WTC11 (cell line): Measurements from ENCODE around the gene CCDC149. TPM values are rescaled to one million over a fixed set of nuclear protein-coding genes. Genes with fewer than 3 reads are reported as not detected.

Source experiments
- ATAC-seq: fragments of 200-7000 bp; cut with Tn5 transposase; 2 replicates; pipeline ENCODE4 v1.10.0; 2021; ENCODE audit warnings: mild to moderate bottlenecking, moderate library complexity
- CTCF ChIA-PET: fragments of 300-600 bp; sonication (Branson Sonifier 250); formaldehyde crosslinking; loops from one replicate; lab custom pipeline; 2021; ENCODE audit warnings: antibody characterized with exemption; lab: Charles Lee
- POLR2A ChIA-PET: fragments of 350-600 bp; sonication (Branson Sonifier 250); formaldehyde crosslinking; loops from one replicate; lab custom pipeline; 2021; ENCODE audit warnings: antibody characterized with exemption; lab: Charles Lee
- DNase-seq: peaks from one replicate; pipeline ENCODE4 v3.0.0; 2021; ENCODE audit warnings: low spot score
- H3K27ac Mint-ChIP-seq: 2 replicates; pipeline ENCODE4 v1.8.0; 2021; ENCODE audit warnings: mixed read lengths
- H3K27me3 Mint-ChIP-seq: 2 replicates; pipeline ENCODE4 v1.8.0; 2021; ENCODE audit warnings: low read depth, mild to moderate bottlenecking, moderate library complexity, mixed read lengths
- H3K36me3 Mint-ChIP-seq: 2 replicates; pipeline ENCODE4 v1.8.0; 2021; ENCODE audit warnings: mixed read lengths
- H3K4me1 Mint-ChIP-seq: 2 replicates; pipeline ENCODE4 v1.8.0; 2022; ENCODE audit warnings: mixed read lengths
- H3K4me3 Mint-ChIP-seq: 2 replicates; pipeline ENCODE4 v1.8.0; 2021; ENCODE audit warnings: mild to moderate bottlenecking, moderate library complexity, mixed read lengths
- H3K9me3 Mint-ChIP-seq: 2 replicates; pipeline ENCODE4 v1.8.0; 2021; ENCODE audit warnings: mixed read lengths
- ESRRA ChIP-seq: sonication (generic); formaldehyde crosslinking; IDR thresholded peaks from 2 replicates; pipeline ENCODE4 v1.8.1; 2022; ENCODE audit warnings: mild to moderate bottlenecking, missing genetic modification reagents, borderline replicate concordance
- MXD4 ChIP-seq: fragments of 250-450 bp; sonication (Bioruptor Pico); IDR thresholded peaks from 2 replicates; pipeline ENCODE4 v1.8.0; 2021; ENCODE audit warnings: mild to moderate bottlenecking, moderate library complexity, borderline replicate concordance
- MYBL2 ChIP-seq: sonication (generic); formaldehyde crosslinking; IDR thresholded peaks from 2 replicates; pipeline ENCODE4 v1.8.1; 2023; ENCODE audit warnings: mild to moderate bottlenecking, moderate library complexity, missing genetic modification reagents
- NR3C1 ChIP-seq: sonication (generic); formaldehyde crosslinking; conservative IDR thresholded peaks from 2 replicates; pipeline ENCODE4 v1.8.1; 2023; ENCODE audit warnings: low read depth, mild to moderate bottlenecking, missing genetic modification reagents
- OVOL2 ChIP-seq: fragments of 250-450 bp; sonication (Bioruptor Pico); IDR thresholded peaks from 2 replicates; pipeline ENCODE4 v1.9.0; 2021; ENCODE audit warnings: mild to moderate bottlenecking, borderline replicate concordance
- TEAD4 ChIP-seq: sonication (generic); formaldehyde crosslinking; IDR thresholded peaks from 2 replicates; pipeline ENCODE4 v1.8.0; 2022; ENCODE audit warnings: mild to moderate bottlenecking, missing genetic modification reagents
- ZNF121 ChIP-seq: sonication (generic); formaldehyde crosslinking; IDR thresholded peaks from 2 replicates; pipeline ENCODE4 v1.8.0; 2023; ENCODE audit warnings: missing genetic modification reagents
- ZNF317 ChIP-seq: sonication (generic); formaldehyde crosslinking; IDR thresholded peaks from 2 replicates; pipeline ENCODE4 v1.8.1; 2023; ENCODE audit warnings: low read depth, mild to moderate bottlenecking, moderate library complexity, missing genetic modification reagents, borderline replicate concordance
- ZNF396 ChIP-seq: fragments of 250-450 bp; sonication (Bioruptor Pico); IDR thresholded peaks from 2 replicates; pipeline ENCODE4 v1.8.0; 2021; ENCODE audit warnings: mild to moderate bottlenecking, moderate library complexity, borderline replicate concordance
- total RNA-seq: library from RNA; stranded (reverse); gene quantifications from 3 replicates; pipeline ENCODE4 v1.2.3, GENCODE V29; 2021
- TF ChIP-seq, protein P1 (sequence below): sonication (generic); formaldehyde crosslinking; IDR thresholded peaks from 2 replicates; pipeline ENCODE4 v1.8.1; 2023; ENCODE audit warnings: mild to moderate bottlenecking, missing genetic modification reagents
- TF ChIP-seq, protein P2 (sequence below): fragments of 200-600 bp; IDR thresholded peaks from 2 replicates; pipeline ENCODE4 v1.8.0; 2022; ENCODE audit warnings: antibody characterized with exemption
- TF ChIP-seq, protein P3 (sequence below): sonication (generic); formaldehyde crosslinking; IDR thresholded peaks from 2 replicates; pipeline ENCODE4 v1.8.0; 2022; ENCODE audit warnings: mild to moderate bottlenecking, missing genetic modification reagents
- TF ChIP-seq, protein P4 (sequence below): fragments of 250-450 bp; sonication (Bioruptor Pico); IDR thresholded peaks from 2 replicates; pipeline ENCODE4 v1.9.0; 2021; ENCODE audit warnings: mild to moderate bottlenecking, borderline replicate concordance
- TF ChIP-seq, protein P5 (sequence below): fragments of 250-450 bp; sonication (Bioruptor Pico); IDR thresholded peaks from 2 replicates; pipeline ENCODE4 v1.9.0; 2021; ENCODE audit warnings: moderate library complexity, mild to moderate bottlenecking, inconsistent platforms, borderline replicate concordance
- TF ChIP-seq, protein P6 (sequence below): sonication (generic); formaldehyde crosslinking; IDR thresholded peaks from 2 replicates; pipeline ENCODE4 v1.8.0; 2022; ENCODE audit warnings: missing genetic modification reagents
- TF ChIP-seq, protein P7 (sequence below): sonication (generic); formaldehyde crosslinking; IDR thresholded peaks from 2 replicates; pipeline ENCODE4 v1.8.1; 2023; ENCODE audit warnings: mild to moderate bottlenecking, missing genetic modification reagents, moderate library complexity
- TF ChIP-seq, protein P8 (sequence below): sonication (generic); formaldehyde crosslinking; IDR thresholded peaks from 2 replicates; pipeline ENCODE4 v1.8.1; 2022; ENCODE audit warnings: missing genetic modification reagents, borderline replicate concordance

Gene CCDC149
- total RNA-seq, 1 experiment from 2014 or later, result 3.9 TPM

DNA sequence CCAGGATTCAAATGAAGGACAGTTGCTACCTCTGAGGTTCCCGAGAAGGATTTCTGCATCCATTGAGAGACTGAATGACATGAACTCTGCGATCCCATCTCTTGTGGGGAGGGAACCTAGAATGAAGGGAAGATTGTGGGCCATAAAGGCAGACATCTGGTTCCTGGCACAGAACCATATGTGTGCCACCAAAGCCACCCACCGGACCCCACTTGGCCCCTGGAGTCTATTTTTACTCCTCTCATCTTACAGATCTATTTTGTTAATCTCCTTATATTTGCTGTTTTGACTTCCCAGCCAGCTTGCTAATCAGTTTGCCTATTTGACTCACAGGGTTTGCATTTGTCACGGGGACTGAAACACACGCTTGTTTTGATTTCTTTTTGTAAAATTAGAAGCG is 110.2 kb downstream of the CCDC149 start:
- ATAC-seq (no peak), DNase-seq (no peak)
- no peak for TF ChIP-seq MYBL2 (CRISPR knock-in tag)
- no peak for TF ChIP-seq ESRRA (CRISPR knock-in tag)
- Mint-ChIP-seq H3K36me3 (no peaks in the 10 kb centered on the region), H3K27me3 (peaks cover 44% of the 10 kb centered on the region), H3K4me3 (no peak overlapping the region), H3K4me1 (peaks cover 27% of the 10 kb centered on the region), H3K27ac (no peak overlapping the region), H3K9me3 (no peaks in the 10 kb centered on the region)
- POLR2A ChIA-PET, result no interaction called here
- CTCF ChIA-PET, result no interaction called here

DNA sequence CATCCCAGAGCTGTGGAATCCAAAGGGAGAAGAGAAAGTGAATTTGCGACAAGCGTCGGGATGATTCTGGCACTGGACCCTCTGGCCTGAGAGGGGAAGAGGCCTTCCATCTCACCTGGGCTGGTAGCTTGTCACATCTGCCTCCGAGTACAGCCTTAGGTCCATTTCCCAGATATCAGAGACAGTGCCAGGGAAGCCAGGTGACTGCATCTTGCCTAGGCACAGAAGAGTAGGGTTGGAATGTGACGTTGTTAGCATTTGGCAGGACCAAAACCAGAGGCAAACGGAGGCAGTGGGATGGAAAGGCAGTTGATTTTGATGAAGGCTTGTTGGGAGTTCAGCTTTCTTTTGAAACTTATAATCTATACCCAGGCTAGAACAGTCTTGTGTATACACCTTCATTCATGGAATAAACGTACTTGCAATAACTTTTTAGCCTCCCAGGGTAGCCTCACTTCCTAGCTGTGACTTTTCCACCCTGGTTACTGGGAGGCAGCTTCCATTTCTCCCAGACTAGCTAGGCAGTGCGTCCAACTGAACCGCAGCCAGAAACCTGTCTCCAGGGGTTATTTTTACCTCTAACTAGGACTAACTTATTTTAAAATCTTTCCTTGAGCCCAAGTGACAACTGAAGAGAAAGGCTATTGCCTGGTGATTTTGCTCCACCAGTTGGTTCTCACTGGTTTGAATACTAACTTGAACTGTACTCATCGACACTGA is 111.5 kb downstream of the CCDC149 start:
- no peak for DNase-seq
- H3K4me1 Mint-ChIP-seq, result peaks cover 27% of the 10 kb centered on the region
- peaks cover 57% of the 10 kb centered on the region for H3K27me3 Mint-ChIP-seq
- no peaks in the 10 kb centered on the region for H3K9me3 Mint-ChIP-seq
- peak overlapping the region; percentile 71 for H3K4me3 Mint-ChIP-seq
- no peak for ATAC-seq
- no peak overlapping the region for H3K27ac Mint-ChIP-seq
- ChIA-PET CTCF (interaction anchor here (1.3 to 2.2 kb wide), 5 partner anchors 8 to 330 kb away, joined by 3 to 7 read pairs (median 4); no protein-coding TSS in a partner anchor), POLR2A (no interaction called here)
- no peaks in the 10 kb centered on the region for H3K36me3 Mint-ChIP-seq
- TF ChIP-seq ZNF121 (CRISPR knock-in tag) (no peak), OVOL2 (no peak), NR3C1 (CRISPR knock-in tag) (no peak), ZNF317 (CRISPR knock-in tag) (no peak), MXD4 (CRISPR knock-in tag) (no peak), ZNF396 (CRISPR knock-in tag) (no peak), TEAD4 (CRISPR knock-in tag) (no peak)
- TF ChIP-seq, protein P1, sequence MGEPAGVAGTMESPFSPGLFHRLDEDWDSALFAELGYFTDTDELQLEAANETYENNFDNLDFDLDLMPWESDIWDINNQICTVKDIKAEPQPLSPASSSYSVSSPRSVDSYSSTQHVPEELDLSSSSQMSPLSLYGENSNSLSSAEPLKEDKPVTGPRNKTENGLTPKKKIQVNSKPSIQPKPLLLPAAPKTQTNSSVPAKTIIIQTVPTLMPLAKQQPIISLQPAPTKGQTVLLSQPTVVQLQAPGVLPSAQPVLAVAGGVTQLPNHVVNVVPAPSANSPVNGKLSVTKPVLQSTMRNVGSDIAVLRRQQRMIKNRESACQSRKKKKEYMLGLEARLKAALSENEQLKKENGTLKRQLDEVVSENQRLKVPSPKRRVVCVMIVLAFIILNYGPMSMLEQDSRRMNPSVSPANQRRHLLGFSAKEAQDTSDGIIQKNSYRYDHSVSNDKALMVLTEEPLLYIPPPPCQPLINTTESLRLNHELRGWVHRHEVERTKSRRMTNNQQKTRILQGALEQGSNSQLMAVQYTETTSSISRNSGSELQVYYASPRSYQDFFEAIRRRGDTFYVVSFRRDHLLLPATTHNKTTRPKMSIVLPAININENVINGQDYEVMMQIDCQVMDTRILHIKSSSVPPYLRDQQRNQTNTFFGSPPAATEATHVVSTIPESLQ (CRISPR knock-in tag), result no peak
- TF ChIP-seq, protein P2, sequence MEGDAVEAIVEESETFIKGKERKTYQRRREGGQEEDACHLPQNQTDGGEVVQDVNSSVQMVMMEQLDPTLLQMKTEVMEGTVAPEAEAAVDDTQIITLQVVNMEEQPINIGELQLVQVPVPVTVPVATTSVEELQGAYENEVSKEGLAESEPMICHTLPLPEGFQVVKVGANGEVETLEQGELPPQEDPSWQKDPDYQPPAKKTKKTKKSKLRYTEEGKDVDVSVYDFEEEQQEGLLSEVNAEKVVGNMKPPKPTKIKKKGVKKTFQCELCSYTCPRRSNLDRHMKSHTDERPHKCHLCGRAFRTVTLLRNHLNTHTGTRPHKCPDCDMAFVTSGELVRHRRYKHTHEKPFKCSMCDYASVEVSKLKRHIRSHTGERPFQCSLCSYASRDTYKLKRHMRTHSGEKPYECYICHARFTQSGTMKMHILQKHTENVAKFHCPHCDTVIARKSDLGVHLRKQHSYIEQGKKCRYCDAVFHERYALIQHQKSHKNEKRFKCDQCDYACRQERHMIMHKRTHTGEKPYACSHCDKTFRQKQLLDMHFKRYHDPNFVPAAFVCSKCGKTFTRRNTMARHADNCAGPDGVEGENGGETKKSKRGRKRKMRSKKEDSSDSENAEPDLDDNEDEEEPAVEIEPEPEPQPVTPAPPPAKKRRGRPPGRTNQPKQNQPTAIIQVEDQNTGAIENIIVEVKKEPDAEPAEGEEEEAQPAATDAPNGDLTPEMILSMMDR, result no peak
- TF ChIP-seq, protein P3, sequence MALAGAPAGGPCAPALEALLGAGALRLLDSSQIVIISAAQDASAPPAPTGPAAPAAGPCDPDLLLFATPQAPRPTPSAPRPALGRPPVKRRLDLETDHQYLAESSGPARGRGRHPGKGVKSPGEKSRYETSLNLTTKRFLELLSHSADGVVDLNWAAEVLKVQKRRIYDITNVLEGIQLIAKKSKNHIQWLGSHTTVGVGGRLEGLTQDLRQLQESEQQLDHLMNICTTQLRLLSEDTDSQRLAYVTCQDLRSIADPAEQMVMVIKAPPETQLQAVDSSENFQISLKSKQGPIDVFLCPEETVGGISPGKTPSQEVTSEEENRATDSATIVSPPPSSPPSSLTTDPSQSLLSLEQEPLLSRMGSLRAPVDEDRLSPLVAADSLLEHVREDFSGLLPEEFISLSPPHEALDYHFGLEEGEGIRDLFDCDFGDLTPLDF, result no peak
- TF ChIP-seq, protein P4, sequence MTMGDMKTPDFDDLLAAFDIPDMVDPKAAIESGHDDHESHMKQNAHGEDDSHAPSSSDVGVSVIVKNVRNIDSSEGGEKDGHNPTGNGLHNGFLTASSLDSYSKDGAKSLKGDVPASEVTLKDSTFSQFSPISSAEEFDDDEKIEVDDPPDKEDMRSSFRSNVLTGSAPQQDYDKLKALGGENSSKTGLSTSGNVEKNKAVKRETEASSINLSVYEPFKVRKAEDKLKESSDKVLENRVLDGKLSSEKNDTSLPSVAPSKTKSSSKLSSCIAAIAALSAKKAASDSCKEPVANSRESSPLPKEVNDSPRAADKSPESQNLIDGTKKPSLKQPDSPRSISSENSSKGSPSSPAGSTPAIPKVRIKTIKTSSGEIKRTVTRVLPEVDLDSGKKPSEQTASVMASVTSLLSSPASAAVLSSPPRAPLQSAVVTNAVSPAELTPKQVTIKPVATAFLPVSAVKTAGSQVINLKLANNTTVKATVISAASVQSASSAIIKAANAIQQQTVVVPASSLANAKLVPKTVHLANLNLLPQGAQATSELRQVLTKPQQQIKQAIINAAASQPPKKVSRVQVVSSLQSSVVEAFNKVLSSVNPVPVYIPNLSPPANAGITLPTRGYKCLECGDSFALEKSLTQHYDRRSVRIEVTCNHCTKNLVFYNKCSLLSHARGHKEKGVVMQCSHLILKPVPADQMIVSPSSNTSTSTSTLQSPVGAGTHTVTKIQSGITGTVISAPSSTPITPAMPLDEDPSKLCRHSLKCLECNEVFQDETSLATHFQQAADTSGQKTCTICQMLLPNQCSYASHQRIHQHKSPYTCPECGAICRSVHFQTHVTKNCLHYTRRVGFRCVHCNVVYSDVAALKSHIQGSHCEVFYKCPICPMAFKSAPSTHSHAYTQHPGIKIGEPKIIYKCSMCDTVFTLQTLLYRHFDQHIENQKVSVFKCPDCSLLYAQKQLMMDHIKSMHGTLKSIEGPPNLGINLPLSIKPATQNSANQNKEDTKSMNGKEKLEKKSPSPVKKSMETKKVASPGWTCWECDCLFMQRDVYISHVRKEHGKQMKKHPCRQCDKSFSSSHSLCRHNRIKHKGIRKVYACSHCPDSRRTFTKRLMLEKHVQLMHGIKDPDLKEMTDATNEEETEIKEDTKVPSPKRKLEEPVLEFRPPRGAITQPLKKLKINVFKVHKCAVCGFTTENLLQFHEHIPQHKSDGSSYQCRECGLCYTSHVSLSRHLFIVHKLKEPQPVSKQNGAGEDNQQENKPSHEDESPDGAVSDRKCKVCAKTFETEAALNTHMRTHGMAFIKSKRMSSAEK, result no peak
- TF ChIP-seq, protein P5, sequence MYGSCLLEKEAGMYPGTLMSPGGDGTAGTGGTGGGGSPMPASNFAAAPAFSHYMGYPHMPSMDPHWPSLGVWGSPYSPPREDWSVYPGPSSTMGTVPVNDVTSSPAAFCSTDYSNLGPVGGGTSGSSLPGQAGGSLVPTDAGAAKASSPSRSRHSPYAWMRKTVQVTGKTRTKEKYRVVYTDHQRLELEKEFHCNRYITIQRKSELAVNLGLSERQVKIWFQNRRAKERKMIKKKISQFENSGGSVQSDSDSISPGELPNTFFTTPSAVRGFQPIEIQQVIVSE (CRISPR knock-in tag), result no peak
- TF ChIP-seq, protein P6, sequence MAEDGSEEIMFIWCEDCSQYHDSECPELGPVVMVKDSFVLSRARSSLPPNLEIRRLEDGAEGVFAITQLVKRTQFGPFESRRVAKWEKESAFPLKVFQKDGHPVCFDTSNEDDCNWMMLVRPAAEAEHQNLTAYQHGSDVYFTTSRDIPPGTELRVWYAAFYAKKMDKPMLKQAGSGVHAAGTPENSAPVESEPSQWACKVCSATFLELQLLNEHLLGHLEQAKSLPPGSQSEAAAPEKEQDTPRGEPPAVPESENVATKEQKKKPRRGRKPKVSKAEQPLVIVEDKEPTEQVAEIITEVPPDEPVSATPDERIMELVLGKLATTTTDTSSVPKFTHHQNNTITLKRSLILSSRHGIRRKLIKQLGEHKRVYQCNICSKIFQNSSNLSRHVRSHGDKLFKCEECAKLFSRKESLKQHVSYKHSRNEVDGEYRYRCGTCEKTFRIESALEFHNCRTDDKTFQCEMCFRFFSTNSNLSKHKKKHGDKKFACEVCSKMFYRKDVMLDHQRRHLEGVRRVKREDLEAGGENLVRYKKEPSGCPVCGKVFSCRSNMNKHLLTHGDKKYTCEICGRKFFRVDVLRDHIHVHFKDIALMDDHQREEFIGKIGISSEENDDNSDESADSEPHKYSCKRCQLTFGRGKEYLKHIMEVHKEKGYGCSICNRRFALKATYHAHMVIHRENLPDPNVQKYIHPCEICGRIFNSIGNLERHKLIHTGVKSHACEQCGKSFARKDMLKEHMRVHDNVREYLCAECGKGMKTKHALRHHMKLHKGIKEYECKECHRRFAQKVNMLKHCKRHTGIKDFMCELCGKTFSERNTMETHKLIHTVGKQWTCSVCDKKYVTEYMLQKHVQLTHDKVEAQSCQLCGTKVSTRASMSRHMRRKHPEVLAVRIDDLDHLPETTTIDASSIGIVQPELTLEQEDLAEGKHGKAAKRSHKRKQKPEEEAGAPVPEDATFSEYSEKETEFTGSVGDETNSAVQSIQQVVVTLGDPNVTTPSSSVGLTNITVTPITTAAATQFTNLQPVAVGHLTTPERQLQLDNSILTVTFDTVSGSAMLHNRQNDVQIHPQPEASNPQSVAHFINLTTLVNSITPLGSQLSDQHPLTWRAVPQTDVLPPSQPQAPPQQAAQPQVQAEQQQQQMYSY, result no peak
- TF ChIP-seq, protein P7, sequence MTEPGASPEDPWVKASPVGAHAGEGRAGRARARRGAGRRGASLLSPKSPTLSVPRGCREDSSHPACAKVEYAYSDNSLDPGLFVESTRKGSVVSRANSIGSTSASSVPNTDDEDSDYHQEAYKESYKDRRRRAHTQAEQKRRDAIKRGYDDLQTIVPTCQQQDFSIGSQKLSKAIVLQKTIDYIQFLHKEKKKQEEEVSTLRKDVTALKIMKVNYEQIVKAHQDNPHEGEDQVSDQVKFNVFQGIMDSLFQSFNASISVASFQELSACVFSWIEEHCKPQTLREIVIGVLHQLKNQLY, result no peak
- TF ChIP-seq, protein P8, sequence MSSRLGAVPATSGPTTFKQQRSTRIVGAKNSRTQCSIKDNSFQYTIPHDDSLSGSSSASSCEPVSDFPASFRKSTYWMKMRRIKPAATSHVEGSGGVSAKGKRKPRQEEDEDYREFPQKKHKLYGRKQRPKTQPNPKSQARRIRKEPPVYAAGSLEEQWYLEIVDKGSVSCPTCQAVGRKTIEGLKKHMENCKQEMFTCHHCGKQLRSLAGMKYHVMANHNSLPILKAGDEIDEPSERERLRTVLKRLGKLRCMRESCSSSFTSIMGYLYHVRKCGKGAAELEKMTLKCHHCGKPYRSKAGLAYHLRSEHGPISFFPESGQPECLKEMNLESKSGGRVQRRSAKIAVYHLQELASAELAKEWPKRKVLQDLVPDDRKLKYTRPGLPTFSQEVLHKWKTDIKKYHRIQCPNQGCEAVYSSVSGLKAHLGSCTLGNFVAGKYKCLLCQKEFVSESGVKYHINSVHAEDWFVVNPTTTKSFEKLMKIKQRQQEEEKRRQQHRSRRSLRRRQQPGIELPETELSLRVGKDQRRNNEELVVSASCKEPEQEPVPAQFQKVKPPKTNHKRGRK (CRISPR knock-in tag), result no peak
